SH-SY5Y (cell line): ENCODE measurements around the gene NSD2.

Source experiments
- GATA2 ChIP-seq: IDR thresholded peaks from 2 replicates; pipeline ENCODE4 v1.6.1; 2011; ENCODE audit warnings: mild to moderate bottlenecking, low read depth, low read length
- GATA3 ChIP-seq: IDR thresholded peaks from 2 replicates; pipeline ENCODE4 v1.6.1; 2011; ENCODE audit warnings: low read depth, mild to moderate bottlenecking, low read length, moderate library complexity

DNA sequence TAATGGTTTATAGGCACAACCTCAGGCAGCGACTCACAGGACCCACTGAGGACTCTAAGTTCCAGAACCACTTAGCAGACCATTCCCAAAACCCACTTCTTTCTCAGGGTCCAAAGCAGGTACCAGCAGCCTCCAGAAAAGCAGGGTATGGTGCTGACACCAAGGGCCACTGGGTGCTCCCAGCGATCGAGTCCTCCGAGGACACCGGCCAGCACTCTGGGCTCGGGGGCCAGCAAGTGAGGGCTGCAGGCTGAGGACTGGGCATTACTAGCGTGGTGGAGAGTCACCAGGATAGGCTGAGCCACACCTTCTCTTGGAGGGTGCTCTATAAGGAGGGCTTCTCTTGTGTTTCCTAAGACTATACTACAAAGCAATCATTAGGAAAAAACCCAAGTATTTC lies 34.5 kb upstream of the NSD2 start:
- TF ChIP-seq GATA3 (no peak), GATA2 (no peak)
